ENCODE results near the gene PTCH1. TPM values are rescaled to one million over a fixed set of nuclear protein-coding genes. Genes with fewer than 3 reads are reported as not detected.

PTCH1 gene
- total RNA-seq, 1 experiment from 2014 or later: 7.6 TPM

GRCh38 chr9:95420518-95420917 lies 96.3 kb downstream of the PTCH1 start:
- Mint-ChIP-seq H3K36me3 (ENCODE audit: insufficient read depth, unreplicated experiment) (peaks cover 17% of the 10 kb centered on the region), H3K4me1 (ENCODE audit: low read depth, unreplicated experiment) (peaks cover 17% of the 10 kb centered on the region), H3K9me3 (ENCODE audit: low read depth, unreplicated experiment) (peaks cover 9% of the 10 kb centered on the region), H3K27ac (ENCODE audit: unreplicated experiment) (no peak overlapping the region), H3K4me3 (ENCODE audit: low read depth, unreplicated experiment) (no peak overlapping the region), H3K27me3 (ENCODE audit: unreplicated experiment) (no peaks in the 10 kb centered on the region)
- BruUV-seq (replicated peaks): no TSS peak
- no peak for TF ChIP-seq CTCF (IDR thresholded peaks at IDR 0.05; ENCODE audit: unreplicated experiment)
- no peak for DNase-seq
- CTCF ChIA-PET: no interaction called here
- intact Hi-C loops (cut with micrococcal nuclease; ENCODE audit: unreplicated experiment): no loop called here

DNA sequence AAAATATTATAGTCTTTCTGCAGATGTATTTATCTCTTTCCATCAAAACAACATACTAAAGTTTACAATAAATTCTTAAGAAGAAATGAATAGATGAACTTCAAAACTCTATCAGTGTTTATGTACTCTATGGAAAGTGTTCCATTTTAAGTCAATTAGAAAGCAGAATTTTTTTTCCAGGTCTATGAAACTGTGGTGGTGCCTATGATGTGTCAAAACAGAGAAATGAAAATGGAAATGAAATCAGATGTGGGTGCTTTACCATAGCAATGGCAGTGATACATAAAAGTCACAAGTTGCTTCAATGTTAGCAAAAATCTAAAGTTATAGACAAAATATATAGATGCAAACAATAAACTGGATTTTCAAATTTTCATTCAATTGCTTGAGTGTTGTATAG lies 97.3 kb downstream of the PTCH1 start:
- peaks cover 9% of the 10 kb centered on the region for H3K9me3 Mint-ChIP-seq (ENCODE audit: low read depth, unreplicated experiment)
- CTCF ChIA-PET: no interaction called here
- peaks cover 15% of the 10 kb centered on the region for H3K36me3 Mint-ChIP-seq (ENCODE audit: insufficient read depth, unreplicated experiment)

DNA sequence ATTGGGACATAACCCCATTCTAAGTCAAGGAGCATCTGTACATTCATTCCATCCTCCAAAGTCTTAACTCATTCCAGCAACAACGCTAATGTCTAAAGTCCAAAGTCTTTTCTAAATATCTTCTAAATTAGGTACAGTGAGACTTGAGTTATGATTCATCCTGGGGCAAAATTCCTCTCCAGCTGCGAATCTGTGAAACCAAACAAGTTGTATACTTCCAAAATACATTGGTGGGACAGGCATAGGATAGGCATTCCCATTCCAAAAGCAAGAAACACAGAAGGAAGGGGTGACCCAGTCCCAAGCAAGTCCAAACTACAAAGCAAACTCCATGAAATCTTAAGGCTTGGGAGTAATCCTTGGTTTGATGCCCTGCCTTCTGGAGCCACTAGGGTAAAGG lies 101.6 kb downstream of the PTCH1 start:
- no peak for DNase-seq
- Mint-ChIP-seq H3K27ac (ENCODE audit: unreplicated experiment) (no peak overlapping the region), H3K9me3 (ENCODE audit: low read depth, unreplicated experiment) (no peaks in the 10 kb centered on the region), H3K27me3 (ENCODE audit: unreplicated experiment) (no peaks in the 10 kb centered on the region), H3K4me1 (ENCODE audit: low read depth, unreplicated experiment) (peaks cover 37% of the 10 kb centered on the region), H3K4me3 (ENCODE audit: low read depth, unreplicated experiment) (no peak overlapping the region), H3K36me3 (ENCODE audit: insufficient read depth, unreplicated experiment) (peaks cover 6% of the 10 kb centered on the region)
- CTCF ChIA-PET: no interaction called here
- TF ChIP-seq CTCF (IDR thresholded peaks at IDR 0.05; ENCODE audit: unreplicated experiment): no peak
- intact Hi-C loops (cut with micrococcal nuclease; ENCODE audit: unreplicated experiment): no loop called here
- no TSS peak for BruUV-seq (replicated peaks)

More for the DNA sequence above, 97.3 kb downstream of the PTCH1 start:
- intact Hi-C loops (cut with micrococcal nuclease; ENCODE audit: unreplicated experiment): no loop called here
- no peak overlapping the region for H3K27ac Mint-ChIP-seq (ENCODE audit: unreplicated experiment)
- H3K4me1 Mint-ChIP-seq (ENCODE audit: low read depth, unreplicated experiment): peaks cover 21% of the 10 kb centered on the region
- no TSS peak for BruUV-seq (replicated peaks)
- H3K4me3 Mint-ChIP-seq (ENCODE audit: low read depth, unreplicated experiment): no peak overlapping the region
- no peak for DNase-seq
- no peak for TF ChIP-seq CTCF (IDR thresholded peaks at IDR 0.05; ENCODE audit: unreplicated experiment)
- H3K27me3 Mint-ChIP-seq (ENCODE audit: unreplicated experiment): no peaks in the 10 kb centered on the region

GRCh38 chr9:95413793-95414192 lies 103.0 kb downstream of the PTCH1 start:
- H3K36me3 Mint-ChIP-seq (ENCODE audit: insufficient read depth, unreplicated experiment): peaks cover 9% of the 10 kb centered on the region
- BruUV-seq (replicated peaks): no TSS peak
- TF ChIP-seq CTCF (IDR thresholded peaks at IDR 0.05; ENCODE audit: unreplicated experiment): no peak

More at GRCh38 chr9:95413793-95414192, 103.0 kb downstream of the PTCH1 start:
- Mint-ChIP-seq H3K27me3 (ENCODE audit: unreplicated experiment) (no peaks in the 10 kb centered on the region), H3K4me1 (ENCODE audit: low read depth, unreplicated experiment) (peaks cover 45% of the 10 kb centered on the region), H3K9me3 (ENCODE audit: low read depth, unreplicated experiment) (no peaks in the 10 kb centered on the region), H3K4me3 (ENCODE audit: low read depth, unreplicated experiment) (no peak overlapping the region), H3K27ac (ENCODE audit: unreplicated experiment) (no peak overlapping the region)
- no peak for DNase-seq
- intact Hi-C loops (cut with micrococcal nuclease; ENCODE audit: unreplicated experiment): no loop called here
- CTCF ChIA-PET: no interaction called here
